Sigmoid colon (tissue), 7 donors: ENCODE measurements around the gene SKAP1. TPM values are rescaled to one million over a fixed set of nuclear protein-coding genes. Genes with fewer than 3 reads are reported as not detected.

Source experiments
- DNase-seq: peaks from one replicate; pipeline ENCODE4 v3.0.0-alpha.2; 2019
- H3K27ac ChIP-seq, 4 donors: fragments of 200-600 bp; sonication (generic); one replicate each; pipeline ENCODE4 v1.5.1; 2016 to 2019; ENCODE audit warnings: mild to moderate bottlenecking in 1 of 4
- H3K27me3 ChIP-seq, 3 donors: fragments of 200-600 bp; sonication (generic); one replicate each; pipeline ENCODE4 v1.5.1; 2019; ENCODE audit warnings: mild to moderate bottlenecking in 1 of 3
- H3K36me3 ChIP-seq, 4 donors: fragments of 200-600 bp; sonication (generic); one replicate each; pipeline ENCODE4 v1.5.1; 2016 to 2019
- H3K4me1 ChIP-seq, 4 donors: fragments of 200-600 bp; sonication (generic); one replicate each; pipeline ENCODE4 v1.5.1; 2017 to 2019
- H3K4me3 ChIP-seq, 4 donors: fragments of 200-600 bp; sonication (generic); one replicate each; pipeline ENCODE4 v1.5.1; 2017 to 2019; ENCODE audit warnings: mild to moderate bottlenecking in 2 of 4, moderate library complexity in 1 of 4
- H3K9me3 ChIP-seq, 4 donors: fragments of 200-600 bp in 3 of 4; sonication (generic) in 3 of 4; one replicate each; pipeline versions ENCODE4 v1.5.1 to v1.6.1; 2013 to 2019
- EP300 ChIP-seq, 4 donors: sonication (generic); formaldehyde crosslinking; IDR thresholded peaks; one replicate each; pipeline ENCODE4 v1.6.1; 2017; ENCODE audit warnings: antibody characterized with exemption in 4 of 4
- POLR2A ChIP-seq, 2 donors: fragments of 450-650 bp; IDR thresholded peaks; one replicate each; pipeline ENCODE4 v1.6.1; 2016; ENCODE audit warnings: antibody characterized with exemption in 2 of 2, mild to moderate bottlenecking in 2 of 2, moderate library complexity in 2 of 2
- POLR2AphosphoS5 ChIP-seq, 4 donors: sonication (generic); formaldehyde crosslinking; IDR thresholded peaks; one replicate each; pipeline ENCODE4 v1.6.1; 2017; ENCODE audit warnings: antibody characterized with exemption in 4 of 4
- WGBS, 2 donors: extraction: QIAGEN DNeasy Blood & Tissue Kit; methylation state at CpG; one replicate each; pipeline ENCODE4 v1.1.7; 2013; 5-methylcytosine and 5-hydroxymethylcytosine counted together
- intact Hi-C: fragments of 100-400 bp; cut with DNase I; formaldehyde crosslinking; loops from one replicate; pipeline ENCODE4 v1.15.1; 2023
- polyA plus RNA-seq, 3 donors: library from polyadenylated mRNA; stranded (reverse); fragments of 200-250 nt; gene quantifications; one replicate each; pipeline ENCODE4 v1.2.3, GENCODE V29; 2013
- total RNA-seq, 4 donors: library from RNA; depleted of rRNA; stranded (reverse); fragments of >200 nt; gene quantifications; one replicate each; pipeline ENCODE4 v1.1.0, GENCODE V29; 2016
- TF ChIP-seq, protein P1 (sequence below), 4 experiments: fragments of 450-650 bp in 3 of 4; fragments of 200-600 bp in 1 of 4; IDR thresholded peaks; one replicate each; pipeline ENCODE4 v1.5.1; 2016 to 2019; ENCODE audit warnings: antibody characterized with exemption in 4 of 4, mild to moderate bottlenecking in 3 of 4, moderate library complexity in 2 of 4
- donor health status: healthy with polysubstance abuse.
- donor health status: Bipolar disorder and iron deficiency.
- donor health status: healthy.

The SKAP1 gene
- total and polyA plus RNA-seq, 7 donors, result 0.36 to 10.3 (median 1.4) TPM; not detected in 1

- Histone ChIP-seq H3K4me3 (no peak overlapping the region), H3K27ac (no peak overlapping the region), H3K4me1 (no peaks in the 10 kb centered on the region), H3K9me3 (no peaks in the 10 kb centered on the region), H3K36me3 (no peaks in the 10 kb centered on the region), H3K27me3 (peaks cover 0 to 18% (median 0%) of the 10 kb centered on the region in 3 donors)
- TF ChIP-seq POLR2AphosphoS5 (IDR thresholded peaks at IDR 0.05) (no peak), EP300 (IDR thresholded peaks at IDR 0.05) (no peak), POLR2A (IDR thresholded peaks at IDR 0.05) (no peak)
- TF ChIP-seq, protein P1, sequence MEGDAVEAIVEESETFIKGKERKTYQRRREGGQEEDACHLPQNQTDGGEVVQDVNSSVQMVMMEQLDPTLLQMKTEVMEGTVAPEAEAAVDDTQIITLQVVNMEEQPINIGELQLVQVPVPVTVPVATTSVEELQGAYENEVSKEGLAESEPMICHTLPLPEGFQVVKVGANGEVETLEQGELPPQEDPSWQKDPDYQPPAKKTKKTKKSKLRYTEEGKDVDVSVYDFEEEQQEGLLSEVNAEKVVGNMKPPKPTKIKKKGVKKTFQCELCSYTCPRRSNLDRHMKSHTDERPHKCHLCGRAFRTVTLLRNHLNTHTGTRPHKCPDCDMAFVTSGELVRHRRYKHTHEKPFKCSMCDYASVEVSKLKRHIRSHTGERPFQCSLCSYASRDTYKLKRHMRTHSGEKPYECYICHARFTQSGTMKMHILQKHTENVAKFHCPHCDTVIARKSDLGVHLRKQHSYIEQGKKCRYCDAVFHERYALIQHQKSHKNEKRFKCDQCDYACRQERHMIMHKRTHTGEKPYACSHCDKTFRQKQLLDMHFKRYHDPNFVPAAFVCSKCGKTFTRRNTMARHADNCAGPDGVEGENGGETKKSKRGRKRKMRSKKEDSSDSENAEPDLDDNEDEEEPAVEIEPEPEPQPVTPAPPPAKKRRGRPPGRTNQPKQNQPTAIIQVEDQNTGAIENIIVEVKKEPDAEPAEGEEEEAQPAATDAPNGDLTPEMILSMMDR (IDR thresholded peaks at IDR 0.05), result no peak
- intact Hi-C loops, result no loop called here
- 88 to 93% methylated on average over 1 of the region's 1 CpG for WGBS, 2 donors
- DNase-seq, result no peak
Measured at GRCh38 chr17:48228720-48229119, 201.3 kb downstream of the SKAP1 start.

GRCh38 chr17:48225725-48226567 lies 204.1 kb downstream of the SKAP1 start:
- Histone ChIP-seq H3K27ac (no peak overlapping the region), H3K9me3 (no peaks in the 10 kb centered on the region), H3K4me3 (no peak overlapping the region), H3K27me3 (peaks cover 0 to 18% (median 0%) of the 10 kb centered on the region in 3 donors), H3K4me1 (no peaks in the 10 kb centered on the region), H3K36me3 (no peaks in the 10 kb centered on the region)
- no peak for TF ChIP-seq POLR2AphosphoS5 (IDR thresholded peaks at IDR 0.05)
- no peak for TF ChIP-seq POLR2A (IDR thresholded peaks at IDR 0.05)
- no peak for TF ChIP-seq EP300 (IDR thresholded peaks at IDR 0.05)
- TF ChIP-seq, protein P1 (IDR thresholded peaks at IDR 0.05), result no peak
- WGBS, 2 donors, result 65 to 69% methylated on average over 6 of the region's 6 CpGs
- intact Hi-C loops, result no loop called here
- DNase-seq, result no peak

GRCh38 chr17:48223945-48224344 lies 206.1 kb downstream of the SKAP1 start:
- Histone ChIP-seq H3K4me1 (no peaks in the 10 kb centered on the region), H3K36me3 (no peaks in the 10 kb centered on the region), H3K27ac (no peak overlapping the region), H3K9me3 (no peaks in the 10 kb centered on the region), H3K4me3 (no peak overlapping the region), H3K27me3 (peaks cover 0 to 20% (median 0%) of the 10 kb centered on the region in 3 donors)
- no peak for DNase-seq
- no peak for TF ChIP-seq POLR2AphosphoS5 (IDR thresholded peaks at IDR 0.05)
- TF ChIP-seq, protein P1 (IDR thresholded peaks at IDR 0.05), result no peak
- TF ChIP-seq EP300 (IDR thresholded peaks at IDR 0.05), result no peak
- no peak for TF ChIP-seq POLR2A (IDR thresholded peaks at IDR 0.05)
- intact Hi-C loops, result no loop called here

DNA sequence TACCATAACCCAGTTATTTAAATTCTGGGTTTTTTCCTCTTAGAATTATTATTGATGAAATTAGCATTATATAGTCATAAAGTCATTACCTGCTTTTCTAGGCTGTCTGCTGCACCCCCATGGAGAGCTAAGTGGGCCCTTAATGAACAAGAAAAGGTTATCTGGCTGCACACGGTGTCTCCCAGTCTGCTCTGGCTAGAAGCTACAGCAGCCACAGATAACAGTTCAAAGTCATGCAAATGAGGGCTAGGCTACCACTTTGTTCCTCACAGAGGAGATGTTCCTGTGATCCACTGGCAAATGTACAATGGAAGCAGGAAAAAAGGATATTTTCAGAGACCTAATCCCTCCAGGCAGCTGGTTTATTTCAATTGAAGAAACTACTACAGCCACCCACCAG lies 210.4 kb downstream of the SKAP1 start:
- no peaks in the 10 kb centered on the region for H3K4me1 ChIP-seq
- 40 to 73% methylated on average over 1 of the region's 1 CpG for WGBS, 2 donors

More for the DNA sequence above, 210.4 kb downstream of the SKAP1 start:
- intact Hi-C loops, result no loop called here
- Histone ChIP-seq H3K27ac (no peak overlapping the region), H3K9me3 (no peaks in the 10 kb centered on the region), H3K27me3 (peaks cover 0 to 5% (median 0%) of the 10 kb centered on the region in 3 donors), H3K4me3 (no peak overlapping the region), H3K36me3 (no peaks in the 10 kb centered on the region)
- no peak for DNase-seq
- TF ChIP-seq POLR2A (IDR thresholded peaks at IDR 0.05), result no peak
- no peak for TF ChIP-seq POLR2AphosphoS5 (IDR thresholded peaks at IDR 0.05)
- TF ChIP-seq, protein P1 (IDR thresholded peaks at IDR 0.05), result no peak
- no peak for TF ChIP-seq EP300 (IDR thresholded peaks at IDR 0.05)
